ENCODE measurements around the gene OR10J4. TPM values are rescaled to one million over a fixed set of nuclear protein-coding genes. Genes with fewer than 3 reads are reported as not detected.

The OR10J4 gene
- polyA plus RNA-seq (2013, experiment 1 of 4): not detected
- not detected for polyA plus RNA-seq (2013, experiment 2 of 4)
- not detected for polyA plus RNA-seq (2013, experiment 3 of 4)
- not detected for polyA plus RNA-seq (2013, experiment 4 of 4)

DNA sequence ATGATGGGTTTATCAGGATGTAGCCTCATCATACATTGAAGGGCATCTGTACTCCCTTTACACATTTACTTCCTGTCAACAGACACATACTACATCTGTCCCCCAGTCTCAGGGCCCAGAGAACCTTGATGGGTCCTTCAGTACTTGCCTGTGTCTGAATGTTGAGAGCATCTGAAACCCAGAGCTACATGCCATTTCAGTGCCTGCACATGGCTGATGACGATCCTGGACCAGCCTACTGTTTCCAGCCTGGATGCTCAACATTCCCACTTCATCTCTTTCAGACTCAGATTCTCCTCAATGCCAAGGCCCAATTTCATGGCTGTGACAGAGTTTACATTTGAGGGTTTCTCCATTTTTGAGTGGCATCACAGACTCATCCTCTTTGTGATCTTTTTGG is at the start of gene OR10J4:
OR10J4 (plus strand) TSS at position 301 of the 400 bp plus-strand sequence.
- 95 to 96% methylated on average over 1 of the region's 1 CpG for WGBS, 2 experiments
- Histone ChIP-seq H3K4me3 (ENCODE audit: insufficient read depth, low read depth, low read length) (no peak within 1 kb of the TSS), H3K27ac (ENCODE audit: insufficient read depth, low read depth, low read length, poor library complexity, severe bottlenecking) (no peak within 1 kb of the TSS), H3K9me3 (ENCODE audit: control insufficient read depth, low read length) (no peaks in the 10 kb centered on the region), H3K27me3 (ENCODE audit: control insufficient read depth, insufficient read depth, low read length, poor library complexity, severe bottlenecking) (no peaks in the 10 kb centered on the region), H3K4me1 (ENCODE audit: control insufficient read depth, insufficient read depth, low read length) (no peaks in the 10 kb centered on the region), H3K36me3 (ENCODE audit: control insufficient read depth, insufficient read depth, low read length) (no peaks in the 10 kb centered on the region)

DNA sequence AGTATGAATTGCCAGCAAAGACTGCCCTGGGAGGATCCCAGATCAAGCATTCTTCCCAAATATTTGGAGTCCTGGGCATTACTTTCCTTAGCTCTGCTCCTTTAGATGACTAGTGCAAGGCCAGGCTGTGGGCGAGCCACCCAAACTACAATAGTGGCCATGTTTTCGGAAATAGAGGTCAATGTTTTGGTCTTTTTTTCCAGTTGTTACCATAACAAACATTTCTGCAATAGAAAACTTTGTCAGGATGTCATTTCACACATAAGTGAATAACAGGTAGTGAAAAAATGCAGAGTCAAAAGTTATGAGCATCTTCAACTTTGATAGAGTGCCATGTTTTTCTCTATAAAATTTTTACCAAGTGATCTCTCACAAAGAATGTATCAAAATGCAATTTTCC is 25.2 kb upstream of the OR10J4 start:
- Histone ChIP-seq H3K4me3 (ENCODE audit: insufficient read depth, low read depth, low read length) (no peak overlapping the region), H3K36me3 (ENCODE audit: control insufficient read depth, insufficient read depth, low read length) (no peaks in the 10 kb centered on the region), H3K4me1 (ENCODE audit: control insufficient read depth, insufficient read depth, low read length) (no peaks in the 10 kb centered on the region), H3K27ac (ENCODE audit: insufficient read depth, low read depth, low read length, poor library complexity, severe bottlenecking) (no peak overlapping the region), H3K27me3 (ENCODE audit: control insufficient read depth, insufficient read depth, low read length, poor library complexity, severe bottlenecking) (no peaks in the 10 kb centered on the region), H3K9me3 (ENCODE audit: control insufficient read depth, low read length) (no peaks in the 10 kb centered on the region)
- 100% methylated on average over 2 of the region's 2 CpGs for WGBS, 2 experiments

DNA sequence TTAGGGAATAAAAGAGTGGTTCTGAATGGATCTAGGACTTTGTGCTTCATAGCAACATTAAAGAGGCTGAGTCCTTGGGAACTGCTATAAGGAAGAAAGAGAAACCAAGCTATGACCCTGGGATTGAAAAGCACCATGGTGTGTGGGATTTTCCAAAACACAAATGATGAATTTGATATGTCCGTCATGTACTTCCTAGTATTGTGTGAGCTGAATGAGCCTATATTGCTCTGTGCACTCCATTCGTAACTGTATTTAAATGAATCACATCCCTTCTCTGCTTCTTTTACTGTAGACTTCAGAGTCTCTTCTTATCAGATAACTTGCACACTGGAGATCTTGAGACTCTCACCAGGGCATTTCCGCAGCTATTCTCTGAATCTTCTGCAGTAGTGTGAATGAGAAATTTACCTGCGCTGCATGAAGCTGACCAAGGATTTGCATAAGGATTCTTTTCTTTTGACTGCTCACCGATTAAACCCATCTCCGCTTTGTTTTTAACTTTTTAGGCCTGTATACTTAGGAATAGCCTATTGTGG is 23.1 kb upstream of the OR10J4 start:
- no peak overlapping the region for H3K27ac ChIP-seq (ENCODE audit: insufficient read depth, low read depth, low read length, poor library complexity, severe bottlenecking)
- 85 to 89% methylated on average over 6 of the region's 6 CpGs for WGBS, 2 experiments

DNA sequence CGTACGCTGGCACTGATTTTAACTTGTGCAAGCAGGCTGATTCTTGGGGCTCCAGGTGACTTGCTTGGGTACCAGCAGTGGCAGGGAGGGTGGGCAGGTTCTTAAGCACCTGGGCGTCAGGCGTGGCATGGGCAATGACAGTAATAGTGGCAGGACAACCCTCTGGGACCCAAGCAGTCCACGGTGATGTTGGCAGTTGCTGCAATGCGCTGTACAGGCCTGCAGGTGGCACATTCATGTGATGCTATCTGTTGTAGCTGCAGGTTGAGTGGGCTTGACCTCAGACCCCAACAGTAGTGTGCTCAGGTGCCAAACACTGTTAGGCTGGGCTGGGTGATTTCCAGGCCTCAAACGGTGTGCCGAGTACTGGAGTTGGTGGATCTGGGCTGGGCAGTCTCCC is 10.2 kb upstream of the OR10J4 start:
- WGBS, 2 experiments: 80 to 82% methylated on average over 8 of the region's 8 CpGs
- Histone ChIP-seq H3K4me3 (ENCODE audit: insufficient read depth, low read depth, low read length) (no peak overlapping the region), H3K27me3 (ENCODE audit: control insufficient read depth, insufficient read depth, low read length, poor library complexity, severe bottlenecking) (no peaks in the 10 kb centered on the region), H3K4me1 (ENCODE audit: control insufficient read depth, insufficient read depth, low read length) (no peaks in the 10 kb centered on the region), H3K27ac (ENCODE audit: insufficient read depth, low read depth, low read length, poor library complexity, severe bottlenecking) (no peak overlapping the region), H3K36me3 (ENCODE audit: control insufficient read depth, insufficient read depth, low read length) (no peaks in the 10 kb centered on the region), H3K9me3 (ENCODE audit: control insufficient read depth, low read length) (no peaks in the 10 kb centered on the region)

More for the DNA sequence above, 23.1 kb upstream of the OR10J4 start:
- Histone ChIP-seq H3K4me3 (ENCODE audit: insufficient read depth, low read depth, low read length) (no peak overlapping the region), H3K36me3 (ENCODE audit: control insufficient read depth, insufficient read depth, low read length) (no peaks in the 10 kb centered on the region), H3K4me1 (ENCODE audit: control insufficient read depth, insufficient read depth, low read length) (no peaks in the 10 kb centered on the region), H3K27me3 (ENCODE audit: control insufficient read depth, insufficient read depth, low read length, poor library complexity, severe bottlenecking) (no peaks in the 10 kb centered on the region), H3K9me3 (ENCODE audit: control insufficient read depth, low read length) (no peaks in the 10 kb centered on the region)

DNA sequence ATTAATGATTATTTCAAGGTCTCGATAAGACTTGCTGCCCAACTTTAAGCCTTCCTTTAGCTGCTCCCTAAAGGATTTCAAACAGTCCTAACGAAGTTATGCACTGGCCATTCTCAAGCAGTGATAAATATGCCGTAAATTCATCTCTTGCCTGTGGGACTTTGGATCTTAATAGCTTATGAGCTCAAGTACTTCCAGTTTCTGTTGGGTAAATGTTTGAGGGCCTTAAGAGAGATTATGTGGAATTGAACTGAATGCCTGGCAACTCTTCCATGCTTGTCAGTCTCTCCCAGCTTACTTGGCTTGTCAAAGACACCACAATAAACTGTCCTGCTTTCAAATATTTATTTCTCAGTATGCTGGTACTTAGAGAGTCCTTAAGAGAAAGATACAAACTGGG is 3.5 kb upstream of the OR10J4 start:
- WGBS, 2 experiments: 92 to 93% methylated on average over 3 of the region's 3 CpGs

DNA sequence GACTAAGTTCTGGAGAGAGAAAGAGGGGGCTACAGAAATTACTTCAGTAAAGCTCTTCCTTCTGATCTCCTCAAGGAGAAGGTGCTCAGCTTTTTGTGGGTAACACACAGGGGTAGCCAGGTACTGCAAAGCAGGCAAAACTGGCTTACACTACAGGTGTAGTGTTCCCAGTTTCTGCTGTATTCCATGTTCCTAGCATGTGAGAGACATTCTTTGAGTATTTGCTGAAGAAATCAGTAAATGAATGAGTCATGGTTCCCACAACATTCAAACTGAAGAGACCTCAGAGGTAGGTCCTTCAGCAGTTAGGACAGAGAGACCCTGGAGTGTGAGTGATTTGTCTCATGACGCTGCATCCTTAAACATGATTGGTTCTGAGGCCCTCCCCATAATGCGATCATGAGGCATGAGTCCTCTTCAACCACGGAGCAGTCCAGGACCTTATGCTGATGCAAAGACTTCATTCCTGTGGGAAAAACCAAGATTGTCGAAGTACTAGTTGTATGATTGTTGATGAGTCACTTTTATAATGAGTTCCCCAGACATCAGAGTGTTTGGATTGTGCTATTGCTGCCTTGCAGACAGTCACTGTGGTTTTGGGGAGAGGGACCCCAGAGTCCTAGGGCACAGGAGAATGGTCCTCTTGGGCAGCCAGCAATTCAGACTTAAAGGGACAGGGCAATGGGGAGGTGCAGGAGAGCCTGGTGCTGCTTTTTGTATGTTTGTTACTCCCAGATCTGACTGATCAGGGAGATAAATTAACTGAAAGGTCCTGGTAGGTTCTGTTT is 2.7 kb upstream of the OR10J4 start:
- WGBS, 2 experiments: 91 to 94% methylated on average over 4 of the region's 4 CpGs
- no peaks in the 10 kb centered on the region for H3K4me1 ChIP-seq (ENCODE audit: control insufficient read depth, insufficient read depth, low read length)
- H3K27me3 ChIP-seq (ENCODE audit: control insufficient read depth, insufficient read depth, low read length, poor library complexity, severe bottlenecking): no peaks in the 10 kb centered on the region
- H3K36me3 ChIP-seq (ENCODE audit: control insufficient read depth, insufficient read depth, low read length): no peaks in the 10 kb centered on the region
- H3K27ac ChIP-seq (ENCODE audit: insufficient read depth, low read depth, low read length, poor library complexity, severe bottlenecking): no peak overlapping the region
- no peaks in the 10 kb centered on the region for H3K9me3 ChIP-seq (ENCODE audit: control insufficient read depth, low read length)
- H3K4me3 ChIP-seq (ENCODE audit: insufficient read depth, low read depth, low read length): no peak overlapping the region

More for the DNA sequence above, 3.5 kb upstream of the OR10J4 start:
- H3K9me3 ChIP-seq (ENCODE audit: control insufficient read depth, low read length): no peaks in the 10 kb centered on the region
- H3K27ac ChIP-seq (ENCODE audit: insufficient read depth, low read depth, low read length, poor library complexity, severe bottlenecking): no peak overlapping the region
- no peaks in the 10 kb centered on the region for H3K4me1 ChIP-seq (ENCODE audit: control insufficient read depth, insufficient read depth, low read length)
- no peaks in the 10 kb centered on the region for H3K36me3 ChIP-seq (ENCODE audit: control insufficient read depth, insufficient read depth, low read length)
- H3K27me3 ChIP-seq (ENCODE audit: control insufficient read depth, insufficient read depth, low read length, poor library complexity, severe bottlenecking): no peaks in the 10 kb centered on the region
- H3K4me3 ChIP-seq (ENCODE audit: insufficient read depth, low read depth, low read length): no peak overlapping the region

DNA sequence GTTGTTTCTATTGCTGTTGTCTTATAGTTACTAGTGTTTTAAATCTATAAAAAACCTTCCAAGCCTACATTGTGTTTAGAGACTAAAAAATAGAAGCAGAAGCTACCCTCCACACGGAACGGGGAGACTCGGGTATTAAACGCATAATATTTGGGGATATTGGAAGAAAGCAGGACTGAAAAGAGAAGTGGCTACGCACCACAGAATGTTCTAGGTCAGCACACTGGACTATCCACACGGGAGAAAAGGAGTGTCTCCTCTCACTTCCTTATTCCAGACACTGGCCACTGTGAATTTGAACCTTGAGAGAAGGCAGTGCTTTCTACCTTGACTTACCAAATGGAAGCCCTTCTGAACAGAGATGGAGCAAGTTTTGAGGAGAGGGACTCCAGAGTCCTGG is 1.0 kb upstream of the OR10J4 start:
- Histone ChIP-seq H3K4me3 (ENCODE audit: insufficient read depth, low read depth, low read length) (no peak overlapping the region), H3K27ac (ENCODE audit: insufficient read depth, low read depth, low read length, poor library complexity, severe bottlenecking) (no peak overlapping the region), H3K36me3 (ENCODE audit: control insufficient read depth, insufficient read depth, low read length) (no peaks in the 10 kb centered on the region), H3K9me3 (ENCODE audit: control insufficient read depth, low read length) (no peaks in the 10 kb centered on the region), H3K27me3 (ENCODE audit: control insufficient read depth, insufficient read depth, low read length, poor library complexity, severe bottlenecking) (no peaks in the 10 kb centered on the region), H3K4me1 (ENCODE audit: control insufficient read depth, insufficient read depth, low read length) (no peaks in the 10 kb centered on the region)
- WGBS, 2 experiments: 95 to 98% methylated on average over 6 of the region's 6 CpGs

DNA sequence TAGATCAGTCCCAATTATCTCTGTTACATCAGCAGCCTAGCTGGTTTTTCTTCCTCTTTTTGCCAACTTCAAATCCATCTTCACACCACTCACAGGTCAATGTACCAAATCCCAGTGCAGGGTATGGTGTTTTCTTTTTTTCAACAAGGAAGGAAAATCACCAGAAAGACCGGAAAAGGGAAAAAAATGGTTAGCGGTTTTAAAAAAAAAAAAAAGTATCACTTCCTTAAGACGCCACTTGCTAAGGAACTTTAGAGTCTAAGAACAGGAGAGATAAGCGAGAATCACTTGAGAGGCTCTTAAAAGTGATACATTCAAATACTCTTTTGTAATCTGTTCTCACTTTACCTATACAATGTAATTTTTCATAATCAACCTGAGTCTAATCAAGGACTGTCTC is 4.5 kb downstream of the OR10J4 start:
- WGBS, 2 experiments: 87 to 88% methylated on average over 4 of the region's 4 CpGs
- Histone ChIP-seq H3K27me3 (ENCODE audit: control insufficient read depth, insufficient read depth, low read length, poor library complexity, severe bottlenecking) (no peaks in the 10 kb centered on the region), H3K36me3 (ENCODE audit: control insufficient read depth, insufficient read depth, low read length) (no peaks in the 10 kb centered on the region)

DNA sequence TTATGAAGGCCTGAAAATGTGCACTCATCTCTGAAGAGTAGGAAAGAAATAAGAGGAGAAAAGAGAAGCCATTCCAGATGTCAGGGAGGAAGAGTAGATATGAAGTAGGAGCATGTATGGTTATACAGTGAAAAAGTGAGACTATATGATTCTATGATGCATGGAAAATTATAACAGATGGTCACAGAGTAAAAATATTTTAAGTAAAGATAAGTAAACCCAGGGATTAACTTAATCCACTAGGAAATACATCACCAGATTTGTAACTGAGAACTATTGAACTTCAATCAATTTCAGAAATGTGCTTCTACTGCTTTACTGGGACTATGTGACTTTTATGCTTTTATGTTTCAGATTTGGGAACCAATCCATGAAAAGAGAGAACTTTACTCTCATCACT is 7.4 kb downstream of the OR10J4 start, which contains the start of gene OR10J1:
OR10J1 (plus strand) TSS at position 301 of the 400 bp plus-strand sequence; CDS start at position 371, 70 bp downstream.
- Histone ChIP-seq H3K36me3 (ENCODE audit: control insufficient read depth, insufficient read depth, low read length) (no peaks in the 10 kb centered on the region), H3K4me3 (ENCODE audit: insufficient read depth, low read depth, low read length) (no peak within 1 kb of the TSS), H3K9me3 (ENCODE audit: control insufficient read depth, low read length) (no peaks in the 10 kb centered on the region), H3K27me3 (ENCODE audit: control insufficient read depth, insufficient read depth, low read length, poor library complexity, severe bottlenecking) (no peaks in the 10 kb centered on the region), H3K27ac (ENCODE audit: insufficient read depth, low read depth, low read length, poor library complexity, severe bottlenecking) (no peak within 1 kb of the TSS), H3K4me1 (ENCODE audit: control insufficient read depth, insufficient read depth, low read length) (no peaks in the 10 kb centered on the region)

More for the DNA sequence above, 4.5 kb downstream of the OR10J4 start:
- no peak overlapping the region for H3K27ac ChIP-seq (ENCODE audit: insufficient read depth, low read depth, low read length, poor library complexity, severe bottlenecking)
- no peak overlapping the region for H3K4me3 ChIP-seq (ENCODE audit: insufficient read depth, low read depth, low read length)
- H3K9me3 ChIP-seq (ENCODE audit: control insufficient read depth, low read length): no peaks in the 10 kb centered on the region
- H3K4me1 ChIP-seq (ENCODE audit: control insufficient read depth, insufficient read depth, low read length): no peaks in the 10 kb centered on the region

DNA sequence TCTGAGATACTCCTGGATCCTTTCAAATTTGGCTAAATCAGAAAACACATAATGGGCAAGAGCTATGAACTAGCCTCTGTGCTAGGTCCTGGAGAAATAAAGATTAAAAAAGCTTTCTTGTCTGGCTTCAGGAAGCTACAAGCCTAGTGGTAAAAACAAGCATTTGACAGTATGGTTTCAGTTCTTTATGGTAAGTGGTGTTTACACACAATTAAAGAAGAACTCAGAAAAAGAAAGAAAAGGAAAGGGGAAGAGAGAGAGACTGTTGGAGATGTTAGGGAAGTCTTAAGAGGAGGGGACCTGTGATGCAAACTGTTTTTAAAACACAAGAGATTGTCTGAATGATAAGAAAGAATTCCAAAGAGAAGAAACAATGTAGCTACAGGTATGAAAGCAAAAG is 9.4 kb downstream of the OR10J4 start:
- H3K27ac ChIP-seq (ENCODE audit: insufficient read depth, low read depth, low read length, poor library complexity, severe bottlenecking): no peak overlapping the region
- no peaks in the 10 kb centered on the region for H3K36me3 ChIP-seq (ENCODE audit: control insufficient read depth, insufficient read depth, low read length)
- no peaks in the 10 kb centered on the region for H3K27me3 ChIP-seq (ENCODE audit: control insufficient read depth, insufficient read depth, low read length, poor library complexity, severe bottlenecking)
- H3K9me3 ChIP-seq (ENCODE audit: control insufficient read depth, low read length): no peaks in the 10 kb centered on the region
- H3K4me3 ChIP-seq (ENCODE audit: insufficient read depth, low read depth, low read length): no peak overlapping the region
- no peaks in the 10 kb centered on the region for H3K4me1 ChIP-seq (ENCODE audit: control insufficient read depth, insufficient read depth, low read length)

Data from ectodermal cell (in vitro differentiated cells).